Smooth muscle cell (in vitro differentiated cells): Measurements from ENCODE around the gene SCN1B. TPM values are rescaled to one million over a fixed set of nuclear protein-coding genes. Genes with fewer than 3 reads are reported as not detected.

Experiments used
- DNase-seq: peaks from one replicate; lab custom pipeline; 2025; ENCODE audit not compliant: unreplicated experiment; lab: John Stamatoyannopoulos, UW
- H2AFZ ChIP-seq: fragments of 200-600 bp; sonication (generic); 2 replicates; pipeline ENCODE4 v1.6.0; 2016; ENCODE audit warnings: antibody characterized with exemption, low read depth, mild to moderate bottlenecking
- H3F3A ChIP-seq: fragments of 200-600 bp; sonication (generic); 2 replicates; pipeline ENCODE4 v1.6.0; 2017; ENCODE audit warnings: antibody characterized with exemption, low read depth
- H3K27ac ChIP-seq: fragments of 200-600 bp; sonication (generic); 2 replicates; pipeline ENCODE4 v1.5.1; 2016; ENCODE audit warnings: low read depth, mild to moderate bottlenecking
- H3K27me3 ChIP-seq: fragments of 200-600 bp; sonication (generic); 2 replicates; pipeline ENCODE4 v1.6.1; 2016; ENCODE audit warnings: low read depth, mild to moderate bottlenecking
- H3K36me3 ChIP-seq: fragments of 200-600 bp; sonication (generic); 2 replicates; pipeline ENCODE4 v1.5.1; 2016; ENCODE audit warnings: low read depth
- H3K4me1 ChIP-seq: fragments of 200-600 bp; sonication (generic); 2 replicates; pipeline ENCODE4 v1.5.1; 2016; ENCODE audit warnings: low read depth
- H3K4me2 ChIP-seq: fragments of 200-600 bp; sonication (generic); 2 replicates; pipeline ENCODE4 v1.6.0; 2016; ENCODE audit warnings: mild to moderate bottlenecking
- H3K4me3 ChIP-seq: fragments of 200-600 bp; sonication (generic); 2 replicates; pipeline ENCODE4 v1.5.1; 2016; ENCODE audit warnings: mild to moderate bottlenecking
- H3K79me2 ChIP-seq: fragments of 200-600 bp; sonication (generic); 2 replicates; pipeline ENCODE4 v1.6.0; 2016; ENCODE audit warnings: low read depth, mild to moderate bottlenecking
- H3K9ac ChIP-seq: fragments of 200-600 bp; sonication (generic); 2 replicates; pipeline ENCODE4 v1.6.0; 2016; ENCODE audit warnings: low read depth
- H3K9me3 ChIP-seq: fragments of 200-600 bp; sonication (generic); replicated peaks from 2 replicates; pipeline ENCODE4 v1.5.1; 2016; ENCODE audit warnings: low read depth
- H4K20me1 ChIP-seq: fragments of 200-600 bp; sonication (generic); 2 replicates; pipeline ENCODE4 v1.6.0; 2016; ENCODE audit warnings: low read depth
- CTCF ChIP-seq: fragments of 200-600 bp; sonication (generic); IDR thresholded peaks from 2 replicates; pipeline ENCODE4 v1.5.1; 2017; ENCODE audit warnings: borderline replicate concordance, mild to moderate bottlenecking, antibody characterized with exemption; ENCODE audit not compliant: insufficient read depth, poor library complexity, severe bottlenecking
- WGBS: methylation state at CpG from one replicate; pipeline ENCODE4 v1.1.7; 2016; ENCODE audit warnings: low lambda C conversion rate; 5-methylcytosine and 5-hydroxymethylcytosine counted together
- polyA plus RNA-seq: library from polyadenylated mRNA; unstranded; fragments of >200 nt; fragmentation: Nextera tagmentation; extraction: Ambion mirVana; gene quantifications from 2 replicates; pipeline ENCODE4 v1.2.1, GENCODE V29; 2016
- total RNA-seq: library from RNA; depleted of rRNA; stranded (reverse); fragments of >200 nt; gene quantifications from 2 replicates; pipeline ENCODE4 v1.2.3, GENCODE V29; 2014

The SCN1B gene
- total and polyA plus RNA-seq, 2 experiments from 2014 or later: 0.99 to 2.2 TPM

- H3K9ac ChIP-seq: no peak overlapping the region
- no peaks in the 10 kb centered on the region for H3F3A ChIP-seq
- 95% methylated on average over 10 of the region's 12 CpGs for WGBS
- no peaks in the 10 kb centered on the region for H3K9me3 ChIP-seq
- no peak overlapping the region for H3K4me2 ChIP-seq
- peaks cover 59% of the 10 kb centered on the region for H4K20me1 ChIP-seq
- H3K27me3 ChIP-seq: no peaks in the 10 kb centered on the region
- H3K27ac ChIP-seq: no peak overlapping the region
- no peaks in the 10 kb centered on the region for H3K4me1 ChIP-seq
- no peak for DNase-seq
- peaks cover 37% of the 10 kb centered on the region for H3K79me2 ChIP-seq
- H3K36me3 ChIP-seq: no peaks in the 10 kb centered on the region
- no peak overlapping the region for H2AFZ ChIP-seq
- no peak for TF ChIP-seq CTCF
- H3K4me3 ChIP-seq: no peak overlapping the region
Observed at GRCh38 chr19:35008891-35009341, 21.4 kb upstream of the SCN1B start.

GRCh38 chr19:35009424-35010415 lies 20.6 kb upstream of the SCN1B start:
- no peak overlapping the region for H3K4me2 ChIP-seq
- 97% methylated on average over 31 of the region's 36 CpGs for WGBS
- no peaks in the 10 kb centered on the region for H3K9me3 ChIP-seq
- H3K4me3 ChIP-seq: no peak overlapping the region
- no peak overlapping the region for H3K27ac ChIP-seq
- TF ChIP-seq CTCF: no peak
- no peaks in the 10 kb centered on the region for H3K4me1 ChIP-seq
- no peaks in the 10 kb centered on the region for H3K27me3 ChIP-seq
- H3K9ac ChIP-seq: no peak overlapping the region
- no peaks in the 10 kb centered on the region for H3F3A ChIP-seq
- H3K79me2 ChIP-seq: peaks cover 29% of the 10 kb centered on the region
- no peaks in the 10 kb centered on the region for H3K36me3 ChIP-seq
- peaks cover 51% of the 10 kb centered on the region for H4K20me1 ChIP-seq
- no peak overlapping the region for H2AFZ ChIP-seq
- DNase-seq: no peak

- Histone ChIP-seq H3K9ac (no peak overlapping the region), H3K4me2 (no peak overlapping the region), H2AFZ (no peak overlapping the region), H4K20me1 (peaks cover 36% of the 10 kb centered on the region), H3K36me3 (no peaks in the 10 kb centered on the region), H3F3A (no peaks in the 10 kb centered on the region), H3K4me3 (no peak overlapping the region), H3K9me3 (no peaks in the 10 kb centered on the region), H3K79me2 (peaks cover 16% of the 10 kb centered on the region), H3K27me3 (no peaks in the 10 kb centered on the region), H3K4me1 (no peaks in the 10 kb centered on the region), H3K27ac (no peak overlapping the region)
- TF ChIP-seq CTCF: no peak
- DNase-seq: no peak
- 96% methylated on average over 12 of the region's 13 CpGs for WGBS
Observed at GRCh38 chr19:35011091-35011689, 19.1 kb upstream of the SCN1B start.
